GM18868 (cell line): Measurements from ENCODE around the gene CNTD1.
"Not testable (repeated sequence)": the region's sequence is repeated elsewhere in the genome, so short reads cannot be mapped to it uniquely, and the experiment has no call there.

Source experiments
- ATAC-seq: cut with Tn5 transposase; IDR thresholded peaks from one replicate; pipeline ENCODE4 v1.9.1; 2021; ENCODE audit warnings: mild to moderate bottlenecking, moderate library complexity; ENCODE audit not compliant: unreplicated experiment

Gene CNTD1

DNA sequence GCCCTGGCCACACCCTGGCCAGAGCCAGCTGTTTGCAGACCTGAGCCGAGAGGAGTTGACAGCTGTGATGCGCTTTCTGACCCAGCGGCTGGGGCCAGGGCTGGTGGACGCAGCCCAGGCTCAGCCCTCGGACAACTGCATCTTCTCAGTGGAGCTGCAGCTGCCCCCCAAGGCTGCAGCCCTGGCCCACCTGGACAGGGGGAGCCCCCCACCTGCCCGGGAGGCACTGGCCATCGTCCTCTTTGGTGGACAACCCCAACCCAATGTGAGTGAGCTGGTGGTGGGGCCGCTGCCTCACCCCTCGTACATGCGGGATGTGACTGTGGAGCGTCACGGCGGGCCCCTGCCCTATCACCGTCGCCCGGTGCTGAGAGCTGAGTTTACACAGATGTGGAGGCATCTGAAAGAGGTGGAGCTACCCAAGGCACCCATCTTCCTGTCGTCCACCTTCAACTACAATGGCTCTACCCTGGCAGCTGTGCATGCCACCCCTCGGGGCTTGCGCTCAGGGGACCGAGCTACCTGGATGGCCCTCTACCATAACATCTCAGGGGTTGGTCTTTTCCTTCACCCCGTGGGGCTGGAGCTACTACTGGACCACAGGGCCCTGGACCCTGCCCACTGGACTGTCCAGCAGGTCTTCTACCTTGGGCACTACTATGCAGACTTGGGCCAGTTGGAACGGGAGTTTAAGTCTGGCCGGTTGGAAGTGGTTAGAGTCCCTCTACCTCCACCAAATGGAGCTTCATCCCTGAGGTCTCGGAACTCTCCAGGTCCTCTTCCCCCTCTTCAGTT is 46.3 kb downstream of the CNTD1 start:
- no peak for ATAC-seq

DNA sequence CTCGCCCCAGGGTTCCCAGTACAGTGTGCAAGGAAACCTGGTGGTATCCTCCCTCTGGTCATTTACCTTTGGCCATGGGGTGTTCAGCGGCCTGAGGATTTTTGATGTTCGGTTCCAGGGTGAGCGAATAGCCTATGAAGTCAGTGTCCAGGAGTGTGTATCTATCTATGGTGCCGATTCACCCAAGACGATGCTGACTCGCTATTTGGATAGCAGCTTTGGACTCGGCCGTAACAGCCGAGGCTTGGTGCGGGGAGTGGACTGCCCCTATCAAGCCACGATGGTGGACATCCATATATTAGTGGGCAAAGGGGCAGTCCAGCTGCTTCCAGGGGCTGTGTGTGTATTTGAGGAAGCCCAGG is 46.9 kb downstream of the CNTD1 start:
- no peak for ATAC-seq

DNA sequence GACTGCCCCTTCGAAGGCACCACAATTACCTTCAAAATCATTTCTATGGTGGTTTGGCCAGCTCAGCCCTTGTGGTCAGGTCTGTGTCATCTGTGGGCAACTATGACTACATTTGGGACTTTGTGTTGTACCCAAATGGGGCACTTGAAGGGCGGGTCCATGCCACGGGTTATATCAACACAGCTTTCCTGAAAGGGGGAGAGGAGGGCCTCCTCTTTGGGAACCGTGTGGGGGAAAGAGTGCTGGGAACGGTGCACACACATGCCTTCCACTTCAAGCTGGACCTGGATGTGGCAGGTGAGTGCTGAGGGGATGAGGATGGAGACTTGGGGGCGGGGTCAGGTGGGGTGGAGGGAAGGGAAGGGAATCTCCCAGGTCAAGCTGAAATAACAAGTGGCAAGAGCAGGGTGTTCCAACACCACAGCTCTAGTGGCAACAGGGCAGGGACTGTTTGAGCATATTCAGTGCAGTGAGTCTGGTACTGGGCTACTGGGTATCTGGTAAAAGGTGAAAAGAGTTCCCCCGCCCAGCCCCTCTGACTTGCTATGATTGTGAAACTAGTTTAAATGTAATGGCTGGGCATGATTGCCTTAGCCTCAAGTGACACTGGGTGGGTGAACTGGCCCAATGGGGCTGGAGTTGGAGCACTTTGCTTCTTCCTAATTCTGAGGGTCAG is 47.4 kb downstream of the CNTD1 start:
- ATAC-seq: no peak

DNA sequence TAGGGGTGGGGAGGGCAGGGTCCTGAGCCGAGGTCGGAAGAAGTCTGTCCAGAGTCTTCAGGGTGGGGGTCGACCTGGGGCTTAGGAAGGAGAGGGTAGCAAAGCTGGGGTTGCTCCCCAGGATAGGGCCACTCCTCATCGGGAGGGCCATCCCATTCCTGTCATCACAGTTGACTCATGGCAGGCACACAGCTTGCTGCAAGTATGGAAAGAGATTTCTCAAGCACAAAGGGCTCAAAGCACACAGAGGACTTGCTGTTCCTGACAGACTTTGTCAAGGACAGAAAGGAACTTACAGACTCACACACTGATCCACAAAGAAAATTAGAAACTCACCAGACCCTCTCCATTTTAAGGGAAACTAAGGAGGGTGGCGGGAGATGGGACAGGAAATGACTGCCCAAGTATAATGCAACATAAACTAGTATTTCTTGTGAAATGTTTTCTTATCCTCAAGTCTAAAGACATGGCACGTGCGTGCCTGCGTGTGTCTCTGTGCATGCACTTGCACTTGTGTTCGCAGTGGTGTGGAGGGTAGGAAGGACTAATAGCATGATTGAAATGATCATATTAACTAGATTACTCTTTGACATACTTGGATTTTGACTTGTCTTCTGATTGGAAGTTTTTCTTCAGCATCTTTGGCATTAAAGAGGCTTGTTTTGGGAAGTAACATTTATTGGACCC is 48.1 kb downstream of the CNTD1 start:
- ATAC-seq: no peak

DNA sequence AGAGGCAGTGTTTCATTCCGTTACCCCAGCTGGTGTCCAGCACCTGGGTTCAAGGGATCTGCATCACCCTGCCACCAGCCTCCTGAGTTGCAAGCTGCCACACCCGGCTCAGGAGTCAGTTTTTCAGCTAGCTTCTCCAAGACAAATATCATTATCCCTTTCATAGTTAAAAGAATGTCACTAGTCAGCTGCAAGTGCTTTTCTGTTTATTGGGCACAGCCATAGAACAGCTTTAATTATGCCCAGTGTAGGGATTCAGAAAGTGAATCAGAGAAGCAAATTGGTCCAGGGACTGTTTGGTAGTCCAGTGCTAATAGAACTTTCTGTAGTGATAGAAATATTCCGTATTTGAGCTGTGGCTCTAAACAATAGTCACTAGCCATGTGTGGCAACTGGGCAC is 49.4 kb downstream of the CNTD1 start:
- ATAC-seq: no peak

DNA sequence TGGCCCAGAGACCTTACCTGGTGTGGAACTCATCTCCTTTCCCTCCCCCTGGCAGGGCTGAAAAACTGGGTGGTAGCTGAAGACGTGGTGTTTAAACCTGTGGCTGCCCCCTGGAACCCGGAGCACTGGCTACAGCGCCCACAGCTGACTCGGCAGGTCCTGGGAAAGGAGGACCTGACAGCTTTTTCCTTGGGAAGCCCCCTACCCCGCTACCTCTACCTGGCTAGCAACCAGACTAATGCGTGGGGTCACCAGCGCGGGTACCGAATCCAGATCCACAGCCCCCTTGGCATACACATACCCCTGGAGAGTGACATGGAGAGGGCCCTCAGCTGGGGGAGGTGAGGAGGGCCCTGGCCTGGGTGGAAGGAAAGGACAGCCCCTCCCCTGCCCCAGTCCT is 50.4 kb downstream of the CNTD1 start:
- no peak for ATAC-seq

DNA sequence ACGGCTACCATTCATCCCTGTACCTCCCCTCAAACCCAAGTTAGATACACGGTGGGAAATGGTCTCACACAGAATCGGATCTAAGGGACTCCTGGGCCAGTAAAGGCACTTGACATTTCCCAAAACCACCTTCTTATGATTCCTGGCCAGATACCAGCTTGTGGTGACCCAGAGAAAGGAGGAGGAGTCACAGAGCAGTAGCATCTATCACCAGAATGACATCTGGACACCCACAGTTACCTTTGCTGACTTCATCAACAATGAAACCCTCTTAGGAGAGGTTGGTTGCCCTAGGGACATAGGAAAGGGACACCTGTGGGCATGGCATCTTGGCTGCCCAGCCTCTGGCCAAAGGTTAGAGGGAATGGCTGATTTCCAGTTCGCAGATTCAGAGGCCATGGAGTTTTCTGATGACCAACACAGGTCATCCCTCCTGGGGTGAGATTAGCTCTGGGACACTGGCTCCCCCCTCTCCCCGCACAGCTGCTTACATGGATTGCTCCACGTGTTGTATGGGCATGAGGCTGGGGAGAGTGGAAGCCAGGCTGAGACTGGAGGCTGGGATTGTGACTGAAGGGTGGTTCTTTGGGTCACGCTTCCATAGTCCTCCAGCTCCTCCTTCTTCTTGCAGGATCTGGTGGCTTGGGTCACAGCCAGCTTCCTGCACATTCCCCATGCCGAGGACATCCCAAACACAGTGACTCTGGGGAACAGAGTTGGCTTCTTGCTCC is 51.0 kb downstream of the CNTD1 start:
- no peak for ATAC-seq

DNA sequence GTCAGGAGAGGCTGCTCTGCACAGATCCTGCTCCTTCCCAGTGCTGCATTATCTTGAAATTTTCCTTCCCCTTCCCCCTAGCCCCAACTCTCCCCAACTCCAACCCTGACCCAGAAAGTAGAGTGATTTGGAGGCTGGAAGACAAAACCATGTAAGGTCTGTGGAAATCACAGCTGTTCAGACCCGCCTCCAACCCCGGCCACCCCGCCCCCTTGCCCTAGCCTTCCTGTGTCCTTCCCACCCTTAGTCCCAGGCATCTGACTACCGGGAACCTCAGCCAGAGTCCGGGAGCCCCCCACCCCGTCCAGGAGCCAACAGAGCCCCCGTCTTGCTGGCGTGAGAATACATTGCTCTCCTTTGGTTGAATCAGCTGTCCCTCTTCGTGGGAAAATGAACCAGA is 52.3 kb downstream of the CNTD1 start, which contains the start of gene AOC3:
AOC3 (plus strand) TSS at position 246 of the 400 bp plus-strand sequence; CDS start at position 391, 145 bp downstream.
- ATAC-seq: no peak

DNA sequence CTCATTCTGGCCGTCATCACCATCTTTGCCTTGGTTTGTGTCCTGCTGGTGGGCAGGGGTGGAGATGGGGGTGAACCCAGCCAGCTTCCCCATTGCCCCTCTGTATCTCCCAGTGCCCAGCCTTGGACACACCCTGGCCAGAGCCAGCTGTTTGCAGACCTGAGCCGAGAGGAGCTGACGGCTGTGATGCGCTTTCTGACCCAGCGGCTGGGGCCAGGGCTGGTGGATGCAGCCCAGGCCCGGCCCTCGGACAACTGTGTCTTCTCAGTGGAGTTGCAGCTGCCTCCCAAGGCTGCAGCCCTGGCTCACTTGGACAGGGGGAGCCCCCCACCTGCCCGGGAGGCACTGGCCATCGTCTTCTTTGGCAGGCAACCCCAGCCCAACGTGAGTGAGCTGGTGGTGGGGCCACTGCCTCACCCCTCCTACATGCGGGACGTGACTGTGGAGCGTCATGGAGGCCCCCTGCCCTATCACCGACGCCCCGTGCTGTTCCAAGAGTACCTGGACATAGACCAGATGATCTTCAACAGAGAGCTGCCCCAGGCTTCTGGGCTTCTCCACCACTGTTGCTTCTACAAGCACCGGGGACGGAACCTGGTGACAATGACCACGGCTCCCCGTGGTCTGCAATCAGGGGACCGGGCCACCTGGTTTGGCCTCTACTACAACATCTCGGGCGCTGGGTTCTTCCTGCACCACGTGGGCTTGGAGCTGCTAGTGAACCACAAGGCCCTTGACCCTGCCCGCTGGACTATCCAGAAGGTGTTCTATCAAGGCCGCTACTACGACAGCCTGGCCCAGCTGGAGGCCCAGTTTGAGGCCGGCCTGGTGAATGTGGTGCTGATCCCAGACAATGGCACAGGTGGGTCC is 52.9 kb downstream of the CNTD1 start:
- not testable (repeated sequence) for ATAC-seq

DNA sequence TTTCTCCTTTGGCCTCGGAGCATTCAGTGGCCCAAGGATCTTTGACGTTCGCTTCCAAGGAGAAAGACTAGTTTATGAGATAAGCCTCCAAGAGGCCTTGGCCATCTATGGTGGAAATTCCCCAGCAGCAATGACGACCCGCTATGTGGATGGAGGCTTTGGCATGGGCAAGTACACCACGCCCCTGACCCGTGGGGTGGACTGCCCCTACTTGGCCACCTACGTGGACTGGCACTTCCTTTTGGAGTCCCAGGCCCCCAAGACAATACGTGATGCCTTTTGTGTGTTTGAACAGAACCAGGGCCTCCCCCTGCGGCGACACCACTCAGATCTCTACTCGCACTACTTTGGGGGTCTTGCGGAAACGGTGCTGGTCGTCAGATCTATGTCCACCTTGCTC is 53.7 kb downstream of the CNTD1 start:
- ATAC-seq: no peak

DNA sequence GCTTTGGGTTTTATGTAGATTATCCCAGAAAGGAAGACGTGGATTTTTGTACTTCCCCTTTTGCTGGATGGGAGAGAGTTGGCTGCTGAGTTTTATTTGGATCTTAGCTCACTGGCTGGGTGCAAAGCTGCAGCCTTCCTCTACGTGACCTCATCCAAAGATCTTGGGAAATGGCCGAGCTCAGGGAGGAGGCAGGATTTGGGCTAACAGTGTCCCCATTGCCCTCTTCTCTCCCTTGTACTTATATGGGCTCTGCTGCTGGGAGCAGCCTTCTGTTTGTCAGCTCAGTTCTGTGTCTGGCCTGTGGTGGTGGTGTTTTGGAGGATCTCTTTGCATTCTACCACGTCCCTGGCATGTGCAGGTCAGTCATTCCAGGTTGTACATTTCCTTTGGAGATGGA is 54.3 kb downstream of the CNTD1 start:
- no peak for ATAC-seq

DNA sequence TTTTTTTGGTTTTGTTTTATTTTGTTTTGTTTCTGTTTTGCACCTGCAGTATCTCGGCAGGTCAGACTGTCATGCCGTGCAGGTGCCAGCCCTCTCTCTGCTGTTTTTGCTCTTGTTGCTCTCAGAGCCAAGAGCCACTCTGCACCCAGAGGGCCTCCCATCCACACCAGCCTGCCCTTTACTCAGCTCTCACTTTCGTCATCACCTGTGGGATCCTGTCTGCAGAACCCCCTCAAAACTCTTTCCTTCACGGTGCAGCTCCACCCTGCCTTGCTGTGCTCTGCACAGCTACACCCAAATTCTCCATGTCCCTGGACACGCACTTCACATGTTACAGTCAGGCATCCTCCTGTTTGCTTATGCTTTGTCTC is 54.9 kb downstream of the CNTD1 start:
- no peak for ATAC-seq

DNA sequence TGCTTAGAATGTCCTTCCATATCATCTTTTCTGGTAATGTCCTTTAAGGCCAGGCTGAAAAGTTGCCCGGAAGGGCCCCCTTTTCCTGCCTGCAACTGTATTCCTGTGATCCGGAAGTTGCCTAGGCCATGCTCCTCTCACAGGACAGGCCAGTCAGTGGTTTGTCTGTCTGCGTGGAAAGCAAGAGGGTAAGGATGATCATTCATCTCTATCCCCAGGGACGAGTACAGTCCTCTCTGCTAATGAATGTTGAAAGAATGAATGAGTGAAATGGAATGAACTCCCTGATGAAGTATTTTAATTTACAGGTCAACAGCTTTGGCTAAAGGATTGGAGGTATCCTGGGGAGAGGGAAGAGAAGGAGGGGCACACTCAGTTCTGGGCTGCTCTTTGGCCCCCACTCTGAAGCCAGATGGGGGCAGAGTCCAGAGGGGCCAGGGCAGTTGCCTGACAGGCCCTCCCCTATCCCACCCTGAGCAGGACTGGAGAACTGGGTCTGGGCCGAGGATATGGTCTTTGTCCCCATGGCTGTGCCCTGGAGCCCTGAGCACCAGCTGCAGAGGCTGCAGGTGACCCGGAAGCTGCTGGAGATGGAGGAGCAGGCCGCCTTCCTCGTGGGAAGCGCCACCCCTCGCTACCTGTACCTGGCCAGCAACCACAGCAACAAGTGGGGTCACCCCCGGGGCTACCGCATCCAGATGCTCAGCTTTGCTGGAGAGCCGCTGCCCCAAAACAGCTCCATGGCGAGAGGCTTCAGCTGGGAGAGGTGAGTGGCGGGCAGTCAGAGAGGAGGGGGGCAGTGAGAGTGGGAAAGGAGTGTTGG is 55.5 kb downstream of the CNTD1 start:
- ATAC-seq: no peak

DNA sequence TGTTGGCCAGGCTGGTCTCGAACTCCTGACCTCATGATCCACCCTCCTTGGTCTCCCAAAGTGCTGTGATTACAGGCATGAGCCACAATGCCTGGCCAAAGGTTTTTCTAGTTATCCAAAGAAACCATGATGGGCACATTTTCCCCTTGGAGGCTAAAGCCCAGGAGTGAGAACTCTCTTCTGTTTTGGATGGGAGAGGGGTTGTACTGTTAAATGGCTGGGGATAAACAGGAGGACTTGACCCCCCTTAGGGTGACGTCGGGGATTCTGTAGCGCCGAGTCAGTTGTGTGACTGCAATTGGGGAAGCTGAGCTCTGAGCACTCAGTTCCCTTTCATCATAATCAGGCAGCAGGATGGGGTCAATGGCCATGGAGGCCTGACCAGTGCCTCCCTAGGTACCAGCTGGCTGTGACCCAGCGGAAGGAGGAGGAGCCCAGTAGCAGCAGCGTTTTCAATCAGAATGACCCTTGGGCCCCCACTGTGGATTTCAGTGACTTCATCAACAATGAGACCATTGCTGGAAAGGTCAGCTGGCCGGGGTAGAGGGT is 56.5 kb downstream of the CNTD1 start:
- no peak for ATAC-seq

DNA sequence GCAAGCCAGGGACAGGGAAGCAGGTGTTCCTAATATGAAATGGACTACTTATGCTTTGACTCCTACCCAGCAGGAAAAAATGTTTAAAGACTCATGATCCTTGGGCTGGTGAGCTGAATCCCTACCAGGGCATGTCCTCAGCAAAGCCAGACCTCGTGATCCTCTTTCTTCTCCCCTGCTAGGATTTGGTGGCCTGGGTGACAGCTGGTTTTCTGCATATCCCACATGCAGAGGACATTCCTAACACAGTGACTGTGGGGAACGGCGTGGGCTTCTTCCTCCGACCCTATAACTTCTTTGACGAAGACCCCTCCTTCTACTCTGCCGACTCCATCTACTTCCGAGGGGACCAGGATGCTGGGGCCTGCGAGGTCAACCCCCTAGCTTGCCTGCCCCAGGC is 57.4 kb downstream of the CNTD1 start:
- ATAC-seq: not testable (repeated sequence)

DNA sequence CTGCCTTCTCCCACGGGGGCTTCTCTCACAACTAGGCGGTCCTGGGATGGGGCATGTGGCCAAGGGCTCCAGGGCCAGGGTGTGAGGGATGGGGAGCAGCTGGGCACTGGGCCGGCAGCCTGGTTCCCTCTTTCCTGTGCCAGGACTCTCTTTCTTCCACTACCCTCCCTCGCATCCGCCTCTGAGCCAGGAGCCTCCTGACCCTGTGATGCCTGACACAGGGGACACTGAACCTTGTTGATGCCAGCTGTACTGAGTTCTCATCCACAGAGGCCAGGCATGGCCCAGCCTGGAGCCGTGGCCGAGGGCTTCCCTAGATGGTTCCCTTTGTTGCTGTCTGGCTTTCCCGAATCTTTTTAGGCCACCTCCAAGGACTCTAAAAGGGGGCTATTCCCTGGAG is 57.9 kb downstream of the CNTD1 start:
- not testable (repeated sequence) for ATAC-seq

DNA sequence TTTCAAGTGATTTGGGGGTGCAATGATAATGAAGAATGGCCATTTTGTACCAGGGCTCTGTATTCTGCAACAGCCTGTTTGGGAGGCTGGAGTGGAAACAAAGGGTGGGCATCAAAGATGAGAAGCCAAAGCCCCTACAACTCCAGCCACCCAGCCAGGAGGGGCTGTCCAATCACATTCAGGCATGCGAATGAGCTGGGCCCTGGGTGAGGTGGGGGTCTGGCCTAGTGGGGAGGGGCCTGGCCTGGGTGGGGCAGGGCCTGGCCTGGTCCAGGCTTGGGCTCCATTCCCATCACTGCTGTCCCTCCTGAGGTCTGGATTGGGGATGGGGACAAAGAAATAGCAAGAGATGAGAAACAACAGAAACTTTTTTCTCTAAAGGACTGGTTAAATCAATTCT is 58.7 kb downstream of the CNTD1 start:
- no peak for ATAC-seq
